ENCODE data around the gene SPNS3.

GRCh38 chr17:4440021-4440420 lies 6.3 kb downstream of the SPNS3 start:
- no peak for TF ChIP-seq CTCF (IDR thresholded peaks at IDR 0.05; ENCODE audit: low read depth, low read length, poor library complexity, severe bottlenecking)
- TF ChIP-seq EZH2phosphoT487 (IDR thresholded peaks at IDR 0.05; ENCODE audit: borderline replicate concordance, low read length): no peak

Data from DOHH2 (cell line).